ENCODE data around the gene CBFB. TPM values are rescaled to one million over a fixed set of nuclear protein-coding genes. Genes with fewer than 3 reads are reported as not detected.
A peak's percentile ranks its signal among the peaks of the same experiment; 100 is the strongest.
"Not testable (repeated sequence)": the region's sequence is repeated elsewhere in the genome, so short reads cannot be mapped to it uniquely, and the experiment has no call there.

CBFB gene
- total RNA-seq, 2 experiments from 2014 or later, result 235 to 241 TPM

GRCh38 chr16:67028167-67028695 is 718 bp upstream of the CBFB start:
- peak overlapping the region; percentile 93 for H3K27ac Mint-ChIP-seq
- H3K4me1 Mint-ChIP-seq (ENCODE audit: low read depth), result peaks cover 57% of the 10 kb centered on the region
- no peaks in the 10 kb centered on the region for H3K27me3 Mint-ChIP-seq (ENCODE audit: low read depth)
- ATAC-seq (no peak), DNase-seq (peak; percentile 16)
- H3K36me3 Mint-ChIP-seq (ENCODE audit: low read depth), result peaks cover 32% of the 10 kb centered on the region
- ChIA-PET POLR2A (interaction anchor here (0.7 to 3.6 kb wide), 12 partner anchors 10 to 141 kb away, joined by 3 to 35 read pairs (median 3); partner anchors contain the start of gene CES4A), CTCF (interaction anchor here (0.6 to 5.9 kb wide), 16 partner anchors 9 to 132 kb away, joined by 3 to 66 read pairs (median 4); partner anchors contain the start of genes B3GNT9, FBXL8 and TRADD)
- H3K9me3 Mint-ChIP-seq (ENCODE audit: insufficient read depth), result no peaks in the 10 kb centered on the region
- peak overlapping the region; percentile 95 for H3K4me3 Mint-ChIP-seq

DNA sequence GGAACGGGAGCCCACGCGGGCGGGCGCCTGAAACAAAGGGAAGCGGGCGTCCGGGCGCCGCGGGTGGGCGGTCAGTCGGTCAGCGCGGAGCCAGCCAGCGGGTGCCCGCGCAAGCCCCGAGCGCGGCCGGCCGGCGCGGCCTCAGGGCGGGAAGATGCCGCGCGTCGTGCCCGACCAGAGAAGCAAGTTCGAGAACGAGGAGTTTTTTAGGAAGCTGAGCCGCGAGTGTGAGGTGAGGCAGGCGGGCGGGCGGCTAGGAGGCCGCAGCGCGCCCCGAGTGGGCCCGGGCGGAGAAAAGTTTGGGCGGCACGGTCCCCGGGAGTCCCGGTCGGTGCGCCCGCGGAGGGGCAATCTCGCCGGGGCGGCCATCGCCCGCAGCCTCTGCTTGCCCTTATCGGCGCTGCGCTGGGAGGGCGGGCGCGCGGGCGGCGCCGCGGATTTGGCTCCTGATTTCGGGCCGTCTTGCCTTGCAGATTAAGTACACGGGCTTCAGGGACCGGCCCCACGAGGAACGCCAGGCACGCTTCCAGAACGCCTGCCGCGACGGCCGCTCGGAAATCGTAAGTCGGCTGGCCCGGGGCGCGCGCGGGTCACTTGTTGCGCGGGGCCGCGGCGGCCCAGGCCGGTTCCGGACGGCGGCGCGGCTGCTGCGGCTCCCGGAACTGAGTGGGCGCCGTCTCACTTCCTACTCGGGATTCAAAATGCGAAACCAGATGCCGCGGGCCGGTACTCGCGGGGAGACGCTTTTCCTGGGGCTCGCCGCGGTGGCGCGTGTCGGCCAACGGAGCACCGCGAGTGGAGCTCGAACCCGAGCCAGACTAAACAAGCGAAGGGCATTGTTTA is 526 bp downstream of the CBFB start:
- peak; percentile 67 for DNase-seq
- Mint-ChIP-seq H3K4me1 (ENCODE audit: low read depth) (peaks cover 61% of the 10 kb centered on the region), H3K27ac (peak overlapping the region; percentile 93), H3K36me3 (ENCODE audit: low read depth) (peaks cover 36% of the 10 kb centered on the region), H3K9me3 (ENCODE audit: insufficient read depth) (no peaks in the 10 kb centered on the region), H3K4me3 (peak overlapping the region; percentile 95), H3K27me3 (ENCODE audit: low read depth) (no peaks in the 10 kb centered on the region)
- CTCF ChIA-PET, result interaction anchor here (1.0 to 5.9 kb wide), 16 partner anchors 8 to 130 kb away, joined by 3 to 66 read pairs (median 4); partner anchors contain the start of genes B3GNT9, FBXL8 and TRADD
- ATAC-seq, result peak; percentile 31
- POLR2A ChIA-PET, result interaction anchor here (0.7 to 3.6 kb wide), 15 partner anchors 9 to 140 kb away, joined by 3 to 35 read pairs (median 4); partner anchors contain the start of genes B3GNT9, CES4A and PHAF1

DNA sequence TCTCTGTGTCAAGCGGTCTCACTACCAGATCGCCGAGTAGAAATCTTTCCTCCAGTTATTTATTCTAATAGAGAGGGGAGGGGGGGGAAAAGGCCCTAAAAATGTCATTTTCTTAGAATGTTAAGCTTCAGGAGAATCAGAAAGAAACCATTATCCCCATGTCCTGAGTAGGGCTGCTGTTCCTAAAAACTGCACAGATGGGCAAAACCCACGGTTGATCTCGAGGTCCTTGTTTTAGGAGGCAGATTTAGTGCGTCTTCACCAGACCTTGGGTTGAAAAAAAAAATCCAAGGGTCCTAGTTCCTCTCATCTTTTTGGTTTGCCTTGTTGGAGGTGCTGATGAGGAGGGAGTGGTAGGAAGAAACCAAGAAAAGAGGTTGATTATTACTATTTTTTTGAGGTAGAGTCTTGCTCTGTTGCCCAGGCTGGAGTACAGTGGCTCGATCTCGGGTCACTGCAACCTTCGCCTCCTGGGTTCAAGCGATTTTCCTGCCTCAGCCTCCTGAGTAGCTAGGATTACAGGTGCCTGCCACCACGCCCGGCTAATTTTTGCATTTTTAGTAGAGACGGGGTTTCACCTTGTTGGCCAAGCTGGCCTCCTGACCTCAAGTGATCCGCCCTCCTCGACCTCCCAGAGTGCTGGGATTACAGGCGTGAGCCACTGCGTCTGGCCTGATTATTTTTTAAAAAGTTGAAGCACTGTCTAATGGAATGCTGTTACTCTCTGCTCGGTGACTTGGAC is 1.4 kb downstream of the CBFB start:
- H3K36me3 Mint-ChIP-seq (ENCODE audit: low read depth), result peaks cover 42% of the 10 kb centered on the region
- peaks cover 60% of the 10 kb centered on the region for H3K4me1 Mint-ChIP-seq (ENCODE audit: low read depth)
- ChIA-PET POLR2A (interaction anchor here (0.7 to 3.6 kb wide), 10 partner anchors 8 to 120 kb away, joined by 3 to 35 read pairs (median 4); partner anchors contain the start of genes B3GNT9 and PHAF1), CTCF (interaction anchor here (0.9 to 5.9 kb wide), 13 partner anchors 10 to 196 kb away, joined by 3 to 66 read pairs (median 4); partner anchors contain the start of genes FBXL8, TMEM208 and TRADD)
- H3K4me3 Mint-ChIP-seq, result peak overlapping the region; percentile 95
- DNase-seq (no peak), ATAC-seq (no peak)
- H3K27ac Mint-ChIP-seq, result peak overlapping the region; percentile 87
- no peaks in the 10 kb centered on the region for H3K9me3 Mint-ChIP-seq (ENCODE audit: insufficient read depth)
- no peaks in the 10 kb centered on the region for H3K27me3 Mint-ChIP-seq (ENCODE audit: low read depth)

GRCh38 chr16:67034487-67034886 is 5.5 kb downstream of the CBFB start:
- peak overlapping the region; percentile 0 for H3K27ac Mint-ChIP-seq
- H3K36me3 Mint-ChIP-seq (ENCODE audit: low read depth), result peaks cover 68% of the 10 kb centered on the region
- ChIA-PET CTCF (interaction anchor here (1.6 to 1.7 kb wide), 2 partner anchors 17 to 74 kb away, joined by 4 to 9 read pairs; no protein-coding TSS in a partner anchor), POLR2A (interaction anchor here (0.6 kb wide), 1 partner anchor 12 kb away, joined by 3 read pairs; no protein-coding TSS in a partner anchor)
- no peaks in the 10 kb centered on the region for H3K27me3 Mint-ChIP-seq (ENCODE audit: low read depth)
- no peak overlapping the region for H3K4me3 Mint-ChIP-seq
- peaks cover 61% of the 10 kb centered on the region for H3K4me1 Mint-ChIP-seq (ENCODE audit: low read depth)
- no peaks in the 10 kb centered on the region for H3K9me3 Mint-ChIP-seq (ENCODE audit: insufficient read depth)
- ATAC-seq, result no peak
- no peak for DNase-seq

DNA sequence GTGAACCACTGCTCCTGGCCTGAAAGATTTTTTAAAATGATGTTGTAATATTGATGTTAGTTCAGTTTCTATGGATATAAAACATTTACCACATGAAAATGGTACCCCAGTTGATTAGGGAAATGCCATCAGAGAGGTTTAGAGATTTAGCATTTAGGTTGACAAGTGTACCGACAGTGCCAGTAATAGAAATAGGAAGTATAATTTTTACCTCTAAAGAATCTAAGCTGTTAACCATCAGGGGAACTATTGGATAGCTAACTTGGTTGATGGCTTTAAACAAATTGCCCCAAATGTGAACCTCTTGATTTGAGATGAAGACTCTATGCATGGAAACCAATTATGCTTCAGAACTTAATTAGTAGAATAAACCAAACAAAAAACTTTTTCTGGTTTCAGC is 6.4 kb downstream of the CBFB start:
- no peak for ATAC-seq
- Mint-ChIP-seq H3K27me3 (ENCODE audit: low read depth) (no peaks in the 10 kb centered on the region), H3K27ac (no peak overlapping the region), H3K4me3 (no peak overlapping the region), H3K9me3 (ENCODE audit: insufficient read depth) (no peaks in the 10 kb centered on the region), H3K36me3 (ENCODE audit: low read depth) (peaks cover 70% of the 10 kb centered on the region), H3K4me1 (ENCODE audit: low read depth) (peaks cover 65% of the 10 kb centered on the region)
- POLR2A ChIA-PET, result interaction anchor here (0.6 kb wide), 1 partner anchor 12 kb away, joined by 3 read pairs; no protein-coding TSS in a partner anchor
- CTCF ChIA-PET, result interaction anchor here (0.9 to 1.7 kb wide), 4 partner anchors 18 to 120 kb away, joined by 3 to 9 read pairs (median 4); no protein-coding TSS in a partner anchor
- no peak for DNase-seq

DNA sequence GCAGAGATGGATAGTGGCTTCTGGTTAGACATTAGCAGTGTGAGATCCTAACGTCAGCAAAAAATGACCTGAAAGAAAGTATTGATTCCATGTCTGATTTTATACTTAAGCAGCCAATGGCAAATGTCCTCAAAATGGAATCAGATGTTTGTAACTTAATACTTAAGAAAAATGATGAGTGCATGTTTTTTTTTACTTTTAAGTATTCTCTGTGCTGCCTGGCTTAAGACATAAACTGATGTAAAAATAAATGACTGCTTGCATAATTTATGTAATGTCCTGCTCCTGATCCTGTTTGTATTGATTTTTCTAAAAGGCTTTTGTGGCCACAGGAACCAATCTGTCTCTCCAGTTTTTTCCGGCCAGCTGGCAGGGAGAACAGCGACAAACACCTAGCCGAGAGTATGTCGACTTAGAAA is 7.4 kb downstream of the CBFB start:
- Mint-ChIP-seq H3K4me1 (ENCODE audit: low read depth) (peaks cover 67% of the 10 kb centered on the region), H3K27me3 (ENCODE audit: low read depth) (no peaks in the 10 kb centered on the region), H3K9me3 (ENCODE audit: insufficient read depth) (no peaks in the 10 kb centered on the region), H3K27ac (peak overlapping the region; percentile 43), H3K36me3 (ENCODE audit: low read depth) (peaks cover 72% of the 10 kb centered on the region), H3K4me3 (no peak overlapping the region)
- DNase-seq, result no peak
- POLR2A ChIA-PET, result no interaction called here
- ATAC-seq, result no peak
- CTCF ChIA-PET, result interaction anchor here (1.2 to 1.3 kb wide), 3 partner anchors 8 to 119 kb away, joined by 3 to 4 read pairs (median 4); partner anchors contain the start of gene CBFB

DNA sequence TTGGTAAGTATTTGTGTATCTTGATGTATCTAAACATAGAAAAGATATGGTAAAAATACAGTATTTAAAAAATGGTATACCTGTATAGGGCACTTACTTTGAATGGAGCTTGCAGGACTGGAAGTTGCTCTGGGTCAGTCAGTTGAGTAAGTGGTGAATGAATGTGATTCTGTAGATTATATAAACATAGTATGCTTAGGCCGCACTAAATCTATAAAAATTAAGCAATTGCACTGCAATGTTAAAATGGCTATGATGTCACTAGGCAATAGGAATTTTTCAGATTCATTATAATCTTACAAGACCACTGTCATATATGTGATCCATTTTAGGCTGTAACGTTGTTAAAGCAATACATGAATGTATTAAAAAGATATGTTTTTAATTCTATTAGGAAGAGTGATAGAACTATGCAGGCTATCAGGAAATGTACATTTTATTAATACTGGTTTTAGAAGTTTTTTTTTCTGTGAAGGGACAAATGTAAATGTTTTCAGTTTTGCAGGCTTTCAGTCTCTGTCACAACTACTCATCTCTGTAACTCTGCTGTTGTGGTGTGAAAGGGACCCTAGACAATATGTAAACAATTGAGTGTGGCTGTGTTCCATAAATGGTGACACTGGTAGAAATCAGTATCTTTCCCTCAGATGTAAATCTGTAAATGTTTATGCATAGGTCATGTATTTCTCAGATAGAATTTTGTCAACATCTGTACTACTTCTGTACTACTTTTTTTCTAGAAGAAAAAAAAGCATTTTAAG is 10.5 kb downstream of the CBFB start:
- Mint-ChIP-seq H3K9me3 (ENCODE audit: insufficient read depth) (no peaks in the 10 kb centered on the region), H3K27ac (no peak overlapping the region), H3K4me3 (no peak overlapping the region), H3K4me1 (ENCODE audit: low read depth) (peaks cover 45% of the 10 kb centered on the region), H3K36me3 (ENCODE audit: low read depth) (peaks cover 54% of the 10 kb centered on the region), H3K27me3 (ENCODE audit: low read depth) (no peaks in the 10 kb centered on the region)
- ChIA-PET CTCF (interaction anchor here (0.6 to 2.2 kb wide), 3 partner anchors 9 to 416 kb away, joined by 3 to 8 read pairs (median 5); no protein-coding TSS in a partner anchor), POLR2A (interaction anchor here (0.6 to 1.6 kb wide), 2 partner anchors 9 to 21 kb away, joined by 3 to 5 read pairs; no protein-coding TSS in a partner anchor)
- DNase-seq, result no peak
- ATAC-seq, result no peak

DNA sequence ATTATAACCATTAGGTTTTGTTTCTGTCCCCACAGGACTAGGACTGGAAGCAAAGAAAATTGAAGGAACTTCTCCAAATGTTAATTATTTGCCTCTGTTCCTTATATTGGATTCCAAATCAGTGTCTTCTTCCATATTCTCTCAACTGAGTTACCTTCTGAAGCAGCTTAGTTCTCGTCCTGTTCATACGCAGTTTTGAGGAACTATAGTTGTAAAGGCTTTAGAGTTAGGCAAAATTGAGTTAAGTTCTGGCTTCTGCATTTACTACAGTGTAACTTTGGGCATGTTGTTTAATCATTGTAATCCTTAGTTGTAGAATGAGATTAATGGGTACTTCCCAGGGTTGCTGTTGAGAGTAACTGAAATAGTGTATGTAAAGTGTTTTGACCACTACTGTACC is 11.2 kb downstream of the CBFB start:
- peaks cover 50% of the 10 kb centered on the region for H3K36me3 Mint-ChIP-seq (ENCODE audit: low read depth)
- H3K9me3 Mint-ChIP-seq (ENCODE audit: insufficient read depth), result no peaks in the 10 kb centered on the region
- DNase-seq, result no peak
- no peak for ATAC-seq
- POLR2A ChIA-PET, result interaction anchor here (0.6 kb wide), 1 partner anchor 20 kb away, joined by 3 read pairs; no protein-coding TSS in a partner anchor
- H3K4me3 Mint-ChIP-seq, result no peak overlapping the region
- no peaks in the 10 kb centered on the region for H3K27me3 Mint-ChIP-seq (ENCODE audit: low read depth)
- CTCF ChIA-PET, result interaction anchor here (0.6 to 2.2 kb wide), 3 partner anchors 10 to 415 kb away, joined by 3 to 8 read pairs (median 5); no protein-coding TSS in a partner anchor
- peaks cover 41% of the 10 kb centered on the region for H3K4me1 Mint-ChIP-seq (ENCODE audit: low read depth)
- no peak overlapping the region for H3K27ac Mint-ChIP-seq

- Mint-ChIP-seq H3K9me3 (ENCODE audit: insufficient read depth) (no peaks in the 10 kb centered on the region), H3K36me3 (ENCODE audit: low read depth) (peaks cover 49% of the 10 kb centered on the region), H3K27me3 (ENCODE audit: low read depth) (no peaks in the 10 kb centered on the region)
Measured at GRCh38 chr16:67040906-67041305, 12.0 kb downstream of the CBFB start.

GRCh38 chr16:67041520-67041919 is 12.6 kb downstream of the CBFB start:
- H3K27ac Mint-ChIP-seq, result peak overlapping the region; percentile 17
- CTCF ChIA-PET, result interaction anchor here (0.8 to 2.2 kb wide), 4 partner anchors 11 to 63 kb away, joined by 3 to 8 read pairs (median 4); no protein-coding TSS in a partner anchor
- H3K4me3 Mint-ChIP-seq; H3K27me3 Mint-ChIP-seq (ENCODE audit: low read depth); DNase-seq; H3K9me3 Mint-ChIP-seq (ENCODE audit: insufficient read depth); ATAC-seq: not testable (repeated sequence)
- POLR2A ChIA-PET, result interaction anchor here (4.6 kb wide), 1 partner anchor 12 kb away, joined by 35 read pairs; the partner anchor contains the start of gene CBFB
- peaks cover 31% of the 10 kb centered on the region for H3K4me1 Mint-ChIP-seq (ENCODE audit: low read depth)
- H3K36me3 Mint-ChIP-seq (ENCODE audit: low read depth), result peaks cover 47% of the 10 kb centered on the region

More at GRCh38 chr16:67040906-67041305, 12.0 kb downstream of the CBFB start:
- Mint-ChIP-seq H3K4me3 (no peak overlapping the region), H3K27ac (no peak overlapping the region), H3K4me1 (ENCODE audit: low read depth) (peaks cover 36% of the 10 kb centered on the region)
- no peak for DNase-seq
- ChIA-PET CTCF (interaction anchor here (0.8 to 2.2 kb wide), 4 partner anchors 10 to 63 kb away, joined by 3 to 8 read pairs (median 4); no protein-coding TSS in a partner anchor), POLR2A (interaction anchor here (4.6 kb wide), 1 partner anchor 11 kb away, joined by 35 read pairs; the partner anchor contains the start of gene CBFB)
- ATAC-seq, result no peak

All from activated CD8-positive, alpha-beta T cell treated with anti-CD3 and anti-CD28 coated beads, Interleukin-2, amount 10 ng/mL, durations not matched to agents 7 days and 5 days (primary cell).